ENCODE measurements around the gene PSMA5.

Gene PSMA5

DNA sequence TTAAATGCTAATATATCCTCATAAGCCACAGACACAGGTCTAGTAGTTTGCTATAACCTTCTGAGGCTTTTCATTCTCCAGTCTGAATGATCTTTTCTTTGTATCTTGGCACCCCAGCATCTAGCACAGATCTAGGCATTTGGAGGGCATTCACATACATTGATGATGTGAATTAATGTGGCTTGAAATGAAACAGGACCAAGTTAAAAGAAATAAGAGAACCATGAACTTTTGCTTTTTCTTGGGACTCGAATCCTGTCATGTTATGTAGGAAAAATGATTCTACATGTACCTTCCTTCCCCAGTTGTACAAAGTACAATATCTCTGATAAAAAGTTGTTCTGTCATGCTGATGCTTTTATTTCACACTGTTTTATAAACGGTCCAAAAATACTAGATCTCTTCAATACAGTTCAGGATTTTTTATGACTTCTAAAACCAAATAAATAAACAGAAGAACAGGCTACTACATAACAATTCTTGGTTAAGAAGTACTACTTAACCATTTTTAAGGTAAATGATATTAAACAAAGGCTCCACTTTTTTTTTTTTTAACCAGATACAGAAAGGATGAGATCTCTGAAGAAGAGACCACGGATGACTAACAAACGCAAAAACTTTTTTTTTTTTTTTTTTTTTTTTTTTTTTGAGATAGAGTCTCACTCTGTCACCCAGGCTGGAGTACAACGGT lies 31.5 kb downstream of the PSMA5 start:
- no peak for TF ChIP-seq TEAD4 (IDR thresholded peaks at IDR 0.05)
- no peak for TF ChIP-seq RAD21 (IDR thresholded peaks at IDR 0.05; ENCODE audit: low read depth)
- no peak for TF ChIP-seq CEBPB (IDR thresholded peaks at IDR 0.05)
- no peak for TF ChIP-seq CREB1 (IDR thresholded peaks at IDR 0.05; ENCODE audit: low read depth)
- TF ChIP-seq ZBTB7A (IDR thresholded peaks at IDR 0.05; ENCODE audit: low read depth) = no peak
- no peak for TF ChIP-seq MAX (IDR thresholded peaks at IDR 0.05)
- no peak for TF ChIP-seq TCF12 (IDR thresholded peaks at IDR 0.05; ENCODE audit: low read depth)
- TF ChIP-seq EP300 (IDR thresholded peaks at IDR 0.05; ENCODE audit: borderline replicate concordance) = no peak
- no peak for TF ChIP-seq NFIC (IDR thresholded peaks at IDR 0.05)
- no peak for TF ChIP-seq EGR1 (IDR thresholded peaks at IDR 0.05)
- TF ChIP-seq, protein P1, sequence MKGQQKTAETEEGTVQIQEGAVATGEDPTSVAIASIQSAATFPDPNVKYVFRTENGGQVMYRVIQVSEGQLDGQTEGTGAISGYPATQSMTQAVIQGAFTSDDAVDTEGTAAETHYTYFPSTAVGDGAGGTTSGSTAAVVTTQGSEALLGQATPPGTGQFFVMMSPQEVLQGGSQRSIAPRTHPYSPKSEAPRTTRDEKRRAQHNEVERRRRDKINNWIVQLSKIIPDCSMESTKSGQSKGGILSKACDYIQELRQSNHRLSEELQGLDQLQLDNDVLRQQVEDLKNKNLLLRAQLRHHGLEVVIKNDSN (IDR thresholded peaks at IDR 0.05) = no peak
- TF ChIP-seq YY1 (IDR thresholded peaks at IDR 0.05; ENCODE audit: low read depth) = no peak
- TF ChIP-seq, protein P2, sequence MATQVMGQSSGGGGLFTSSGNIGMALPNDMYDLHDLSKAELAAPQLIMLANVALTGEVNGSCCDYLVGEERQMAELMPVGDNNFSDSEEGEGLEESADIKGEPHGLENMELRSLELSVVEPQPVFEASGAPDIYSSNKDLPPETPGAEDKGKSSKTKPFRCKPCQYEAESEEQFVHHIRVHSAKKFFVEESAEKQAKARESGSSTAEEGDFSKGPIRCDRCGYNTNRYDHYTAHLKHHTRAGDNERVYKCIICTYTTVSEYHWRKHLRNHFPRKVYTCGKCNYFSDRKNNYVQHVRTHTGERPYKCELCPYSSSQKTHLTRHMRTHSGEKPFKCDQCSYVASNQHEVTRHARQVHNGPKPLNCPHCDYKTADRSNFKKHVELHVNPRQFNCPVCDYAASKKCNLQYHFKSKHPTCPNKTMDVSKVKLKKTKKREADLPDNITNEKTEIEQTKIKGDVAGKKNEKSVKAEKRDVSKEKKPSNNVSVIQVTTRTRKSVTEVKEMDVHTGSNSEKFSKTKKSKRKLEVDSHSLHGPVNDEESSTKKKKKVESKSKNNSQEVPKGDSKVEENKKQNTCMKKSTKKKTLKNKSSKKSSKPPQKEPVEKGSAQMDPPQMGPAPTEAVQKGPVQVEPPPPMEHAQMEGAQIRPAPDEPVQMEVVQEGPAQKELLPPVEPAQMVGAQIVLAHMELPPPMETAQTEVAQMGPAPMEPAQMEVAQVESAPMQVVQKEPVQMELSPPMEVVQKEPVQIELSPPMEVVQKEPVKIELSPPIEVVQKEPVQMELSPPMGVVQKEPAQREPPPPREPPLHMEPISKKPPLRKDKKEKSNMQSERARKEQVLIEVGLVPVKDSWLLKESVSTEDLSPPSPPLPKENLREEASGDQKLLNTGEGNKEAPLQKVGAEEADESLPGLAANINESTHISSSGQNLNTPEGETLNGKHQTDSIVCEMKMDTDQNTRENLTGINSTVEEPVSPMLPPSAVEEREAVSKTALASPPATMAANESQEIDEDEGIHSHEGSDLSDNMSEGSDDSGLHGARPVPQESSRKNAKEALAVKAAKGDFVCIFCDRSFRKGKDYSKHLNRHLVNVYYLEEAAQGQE (IDR thresholded peaks at IDR 0.05; ENCODE audit: low read depth) = no peak
- TF ChIP-seq FOXM1 (IDR thresholded peaks at IDR 0.05; ENCODE audit: borderline replicate concordance, low read depth) = no peak
- TF ChIP-seq TAF1 (IDR thresholded peaks at IDR 0.05; ENCODE audit: low read depth) = no peak

GRCh38 chr1:109393617-109394233 lies 32.5 kb downstream of the PSMA5 start:
- TF ChIP-seq YY1 (IDR thresholded peaks at IDR 0.05; ENCODE audit: low read depth) = no peak
- TF ChIP-seq, protein P2 (IDR thresholded peaks at IDR 0.05; ENCODE audit: low read depth) = no peak
- no peak for TF ChIP-seq MAX (IDR thresholded peaks at IDR 0.05)
- TF ChIP-seq TEAD4 (IDR thresholded peaks at IDR 0.05) = no peak
- no peak for TF ChIP-seq EP300 (IDR thresholded peaks at IDR 0.05; ENCODE audit: borderline replicate concordance)
- TF ChIP-seq CREB1 (IDR thresholded peaks at IDR 0.05; ENCODE audit: low read depth) = no peak
- TF ChIP-seq NFIC (IDR thresholded peaks at IDR 0.05) = no peak
- no peak for TF ChIP-seq TCF12 (IDR thresholded peaks at IDR 0.05; ENCODE audit: low read depth)
- TF ChIP-seq ZBTB7A (IDR thresholded peaks at IDR 0.05; ENCODE audit: low read depth) = no peak
- TF ChIP-seq CEBPB (IDR thresholded peaks at IDR 0.05) = no peak
- no peak for TF ChIP-seq EGR1 (IDR thresholded peaks at IDR 0.05)
- no peak for TF ChIP-seq FOXM1 (IDR thresholded peaks at IDR 0.05; ENCODE audit: borderline replicate concordance, low read depth)
- TF ChIP-seq RAD21 (IDR thresholded peaks at IDR 0.05; ENCODE audit: low read depth) = no peak
- TF ChIP-seq TAF1 (IDR thresholded peaks at IDR 0.05; ENCODE audit: low read depth) = no peak
- TF ChIP-seq, protein P1 (IDR thresholded peaks at IDR 0.05) = no peak

GRCh38 chr1:109392788-109393616 lies 33.2 kb downstream of the PSMA5 start:
- TF ChIP-seq CEBPB (IDR thresholded peaks at IDR 0.05) (no peak), TAF1 (IDR thresholded peaks at IDR 0.05; ENCODE audit: low read depth) (no peak), EP300 (IDR thresholded peaks at IDR 0.05; ENCODE audit: borderline replicate concordance) (no peak), RAD21 (IDR thresholded peaks at IDR 0.05; ENCODE audit: low read depth) (no peak), EGR1 (IDR thresholded peaks at IDR 0.05) (no peak), CREB1 (IDR thresholded peaks at IDR 0.05; ENCODE audit: low read depth) (no peak), MAX (IDR thresholded peaks at IDR 0.05) (no peak), NFIC (IDR thresholded peaks at IDR 0.05) (no peak), FOXM1 (IDR thresholded peaks at IDR 0.05; ENCODE audit: borderline replicate concordance, low read depth) (no peak), TCF12 (IDR thresholded peaks at IDR 0.05; ENCODE audit: low read depth) (no peak), TEAD4 (IDR thresholded peaks at IDR 0.05) (no peak), ZBTB7A (IDR thresholded peaks at IDR 0.05; ENCODE audit: low read depth) (no peak), YY1 (IDR thresholded peaks at IDR 0.05; ENCODE audit: low read depth) (no peak)
- TF ChIP-seq, protein P1 (IDR thresholded peaks at IDR 0.05) = no peak
- TF ChIP-seq, protein P2 (IDR thresholded peaks at IDR 0.05; ENCODE audit: low read depth) = no peak
